ENCODE data around the gene GEN1. TPM values are rescaled to one million over a fixed set of nuclear protein-coding genes. Genes with fewer than 3 reads are reported as not detected.

Gene GEN1
- total and polyA plus RNA-seq, 10 of the 15 experiments (the other 5 are each of a cell fraction or from before 2014, with no cell fraction given): 6.0 to 49.6 (median 36.0) TPM

DNA sequence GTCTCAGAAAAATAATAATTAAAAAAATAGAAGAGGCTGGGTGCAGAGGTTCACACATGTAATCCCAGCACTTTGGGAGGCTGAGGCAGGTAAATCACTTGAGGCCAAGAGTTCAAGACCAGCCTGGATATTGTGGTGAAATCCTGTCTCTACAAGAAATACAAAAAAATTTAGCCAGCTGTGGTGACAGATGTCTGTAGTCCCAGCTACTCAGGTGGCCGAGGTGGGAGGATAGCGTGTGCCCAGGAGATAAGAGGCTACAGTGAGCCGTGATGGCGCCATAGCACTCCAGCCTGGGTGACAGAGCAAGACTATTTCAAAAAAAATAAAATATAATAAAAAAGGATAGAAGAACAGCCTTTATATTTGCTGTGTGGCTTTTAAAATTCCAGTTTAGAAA, 36.3 kb upstream of the GEN1 start:
- no peaks in the 10 kb centered on the region for H4K20me1 ChIP-seq (ENCODE audit: control insufficient read depth, insufficient read depth)
- ATAC-seq (no peak), DNase-seq (ENCODE audit: low read depth, low spot score) (no peak), FAIRE-seq (no peak)
- peaks cover 7 to 46% of the 10 kb centered on the region in 2 experiments for H3K36me3 ChIP-seq (ENCODE audit: control insufficient read depth in 2 of 2, insufficient read depth in 2 of 2, low read length in 1 of 2)
- no peak overlapping the region for H3K9ac ChIP-seq (ENCODE audit: control insufficient read depth, insufficient read depth, low read length)
- ChIA-PET SMC1A (ENCODE audit: uncharacterized antibody, unreplicated experiment) (interaction anchor here (0.6 to 5.8 kb wide), 3 partner anchors 33 to 139 kb away, joined by 5 to 86 read pairs (median 26); no protein-coding TSS in a partner anchor), POLR2A (no interaction called here), RAD21 (ENCODE audit: unreplicated experiment) (interaction anchor here (1.1 to 1.2 kb wide), 2 partner anchors 34 to 182 kb away, joined by 3 read pairs; no protein-coding TSS in a partner anchor), CTCF (interaction anchor here (0.7 to 7.1 kb wide), 8 partner anchors 9 to 466 kb away, joined by 3 to 130 read pairs (median 16); no protein-coding TSS in a partner anchor)
- H2AFZ ChIP-seq (ENCODE audit: control insufficient read depth, low read depth, low read length): no peak overlapping the region
- in situ Hi-C loops (cut with MboI): loop anchor here (5.0 to 10.0 kb wide), 2 partner anchors 115 to 437 kb away; no protein-coding TSS in a partner anchor
- H3K4me2 ChIP-seq (ENCODE audit: control insufficient read depth, insufficient read depth): no peak overlapping the region
- 98% methylated on average over 4 of the region's 4 CpGs for WGBS (ENCODE audit: insufficient coverage, insufficient replicate concordance, low lambda C conversion rate, missing lambda C conversion rate)
- H3K9me3 ChIP-seq (replicated peaks; ENCODE audit: control insufficient read depth, insufficient read depth, low read length): no peaks in the 10 kb centered on the region
- no peak overlapping the region for H3K4me3 ChIP-seq
- no peaks in the 10 kb centered on the region for H3K27me3 ChIP-seq (replicated peaks in 1 of 2; ENCODE audit: control insufficient read depth in 2 of 2, insufficient read depth in 2 of 2, low read length in 1 of 2)
- no peaks in the 10 kb centered on the region for H3K4me1 ChIP-seq (ENCODE audit: control insufficient read depth, insufficient read depth, low read length)
- no peak overlapping the region for H3K27ac ChIP-seq (ENCODE audit: control insufficient read depth, insufficient read depth)
- no peak for TF ChIP-seq CHD2 (IDR thresholded peaks at IDR 0.05; ENCODE audit: borderline replicate concordance, low read depth, low read length)
- no peaks in the 10 kb centered on the region for H3K79me2 ChIP-seq (ENCODE audit: control insufficient read depth, insufficient read depth, low read length)
- no TSS peak for BruUV-seq (replicated peaks)
- intact Hi-C loops (cut with micrococcal nuclease; ENCODE audit: unreplicated experiment): loop anchor here (5.0 kb wide), 2 partner anchors 460 to 660 kb away; no protein-coding TSS in a partner anchor

DNA sequence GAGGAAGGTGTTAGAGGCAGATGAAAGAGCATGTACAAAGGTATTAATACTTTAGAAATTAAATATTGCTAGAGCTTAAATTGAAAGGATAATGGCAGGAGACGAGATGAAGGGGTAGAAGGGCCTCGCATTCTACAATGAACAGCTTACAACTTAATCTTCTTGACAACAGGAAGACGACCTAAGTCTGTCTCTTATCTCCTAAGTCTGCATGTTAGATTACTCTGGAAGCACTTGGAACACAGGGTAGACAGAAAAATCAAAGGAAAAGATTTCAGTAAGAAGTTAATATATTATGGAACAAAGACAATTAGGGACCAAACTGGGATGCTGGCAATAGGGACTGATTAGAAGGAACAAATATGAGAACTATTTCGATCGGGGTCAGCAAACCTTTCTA, 35.2 kb upstream of the GEN1 start:
- ATAC-seq: no peak
- ChIA-PET SMC1A (ENCODE audit: uncharacterized antibody, unreplicated experiment) (interaction anchor here (0.6 to 5.8 kb wide), 15 partner anchors 10 to 460 kb away, joined by 3 to 86 read pairs (median 7); no protein-coding TSS in a partner anchor), RAD21 (ENCODE audit: unreplicated experiment) (interaction anchor here (0.9 to 1.9 kb wide), 9 partner anchors 13 to 181 kb away, joined by 3 to 5 read pairs (median 3); partner anchors contain the start of gene MSGN1), POLR2A (interaction anchor here (0.6 to 1.7 kb wide), 2 partner anchors 47 to 115 kb away, joined by 3 to 5 read pairs; no protein-coding TSS in a partner anchor), CTCF (interaction anchor here (0.8 to 7.1 kb wide), 22 partner anchors 9 to 431 kb away, joined by 3 to 130 read pairs (median 10); partner anchors contain the start of genes GEN1 and SMC6)
- DNase-seq (ENCODE audit: low read depth, low spot score): no peak
- no peak overlapping the region for H3K4me2 ChIP-seq (ENCODE audit: control insufficient read depth, insufficient read depth)
- no peak overlapping the region for H3K9ac ChIP-seq (ENCODE audit: control insufficient read depth, insufficient read depth, low read length)
- intact Hi-C loops (cut with micrococcal nuclease; ENCODE audit: unreplicated experiment) (loop anchor here (1.0 to 5.0 kb wide), 3 partner anchors 112 to 659 kb away; no protein-coding TSS in a partner anchor), in situ Hi-C loops (cut with MboI) (loop anchor here (5.0 to 10.0 kb wide), 2 partner anchors 114 to 436 kb away; no protein-coding TSS in a partner anchor)
- FAIRE-seq: no peak
- 98% methylated on average over 5 of the region's 5 CpGs for WGBS (ENCODE audit: insufficient coverage, insufficient replicate concordance, low lambda C conversion rate, missing lambda C conversion rate)
- no TSS peak for BruUV-seq (replicated peaks)
- no peaks in the 10 kb centered on the region for H3K27me3 ChIP-seq (replicated peaks in 1 of 2; ENCODE audit: control insufficient read depth in 2 of 2, insufficient read depth in 2 of 2, low read length in 1 of 2)
- no peaks in the 10 kb centered on the region for H3K9me3 ChIP-seq (replicated peaks; ENCODE audit: control insufficient read depth, insufficient read depth, low read length)
- H4K20me1 ChIP-seq (ENCODE audit: control insufficient read depth, insufficient read depth): no peaks in the 10 kb centered on the region
- H3K27ac ChIP-seq (ENCODE audit: control insufficient read depth, insufficient read depth): no peak overlapping the region
- no peaks in the 10 kb centered on the region for H3K79me2 ChIP-seq (ENCODE audit: control insufficient read depth, insufficient read depth, low read length)
- no peak overlapping the region for H2AFZ ChIP-seq (ENCODE audit: control insufficient read depth, low read depth, low read length)
- no peaks in the 10 kb centered on the region for H3K4me1 ChIP-seq (ENCODE audit: control insufficient read depth, insufficient read depth, low read length)
- no peak overlapping the region for H3K4me3 ChIP-seq
- H3K36me3 ChIP-seq (ENCODE audit: control insufficient read depth in 2 of 2, insufficient read depth in 2 of 2, low read length in 1 of 2): peaks cover 4 to 44% of the 10 kb centered on the region in 2 experiments
- TF ChIP-seq KLF5 (IDR thresholded peaks at IDR 0.05; ENCODE audit: partially characterized antibody): no peak
- TF ChIP-seq CREM (IDR thresholded peaks at IDR 0.05; ENCODE audit: low read depth): no peak
- no peak for TF ChIP-seq NFXL1 (IDR thresholded peaks at IDR 0.05; ENCODE audit: borderline replicate concordance)
- TF ChIP-seq, protein P1, sequence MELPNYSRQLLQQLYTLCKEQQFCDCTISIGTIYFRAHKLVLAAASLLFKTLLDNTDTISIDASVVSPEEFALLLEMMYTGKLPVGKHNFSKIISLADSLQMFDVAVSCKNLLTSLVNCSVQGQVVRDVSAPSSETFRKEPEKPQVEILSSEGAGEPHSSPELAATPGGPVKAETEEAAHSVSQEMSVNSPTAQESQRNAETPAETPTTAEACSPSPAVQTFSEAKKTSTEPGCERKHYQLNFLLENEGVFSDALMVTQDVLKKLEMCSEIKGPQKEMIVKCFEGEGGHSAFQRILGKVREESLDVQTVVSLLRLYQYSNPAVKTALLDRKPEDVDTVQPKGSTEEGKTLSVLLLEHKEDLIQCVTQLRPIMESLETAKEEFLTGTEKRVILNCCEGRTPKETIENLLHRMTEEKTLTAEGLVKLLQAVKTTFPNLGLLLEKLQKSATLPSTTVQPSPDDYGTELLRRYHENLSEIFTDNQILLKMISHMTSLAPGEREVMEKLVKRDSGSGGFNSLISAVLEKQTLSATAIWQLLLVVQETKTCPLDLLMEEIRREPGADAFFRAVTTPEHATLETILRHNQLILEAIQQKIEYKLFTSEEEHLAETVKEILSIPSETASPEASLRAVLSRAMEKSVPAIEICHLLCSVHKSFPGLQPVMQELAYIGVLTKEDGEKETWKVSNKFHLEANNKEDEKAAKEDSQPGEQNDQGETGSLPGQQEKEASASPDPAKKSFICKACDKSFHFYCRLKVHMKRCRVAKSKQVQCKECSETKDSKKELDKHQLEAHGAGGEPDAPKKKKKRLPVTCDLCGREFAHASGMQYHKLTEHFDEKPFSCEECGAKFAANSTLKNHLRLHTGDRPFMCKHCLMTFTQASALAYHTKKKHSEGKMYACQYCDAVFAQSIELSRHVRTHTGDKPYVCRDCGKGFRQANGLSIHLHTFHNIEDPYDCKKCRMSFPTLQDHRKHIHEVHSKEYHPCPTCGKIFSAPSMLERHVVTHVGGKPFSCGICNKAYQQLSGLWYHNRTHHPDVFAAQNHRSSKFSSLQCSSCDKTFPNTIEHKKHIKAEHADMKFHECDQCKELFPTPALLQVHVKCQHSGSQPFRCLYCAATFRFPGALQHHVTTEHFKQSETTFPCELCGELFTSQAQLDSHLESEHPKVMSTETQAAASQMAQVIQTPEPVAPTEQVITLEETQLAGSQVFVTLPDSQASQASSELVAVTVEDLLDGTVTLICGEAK (IDR thresholded peaks at IDR 0.05; ENCODE audit: borderline replicate concordance): no peak
- no peak for TF ChIP-seq IKZF2 (IDR thresholded peaks at IDR 0.05)
- no peak for TF ChIP-seq ZBED1 (IDR thresholded peaks at IDR 0.05; ENCODE audit: borderline replicate concordance)
- TF ChIP-seq SMAD5 (IDR thresholded peaks at IDR 0.05; ENCODE audit: low read depth): no peak
- TF ChIP-seq HDGF (IDR thresholded peaks at IDR 0.05): no peak
